Measurements from ENCODE around the gene TMEM167B. TPM values are rescaled to one million over a fixed set of nuclear protein-coding genes. Genes with fewer than 3 reads are reported as not detected.

The TMEM167B gene
- total RNA-seq, 1 donor from 2014 or later: 13.1 TPM

- TF ChIP-seq CTCF (conservative IDR thresholded peaks at IDR 0.05; ENCODE audit: low read depth, low read length): no peak
- H3K4me3 ChIP-seq (ENCODE audit: low read depth, low read length): no peak overlapping the region
- no peak for DNase-seq (ENCODE audit: low read depth)
Observed at GRCh38 chr1:109120356-109120755, 29.8 kb downstream of the TMEM167B start.

- DNase-seq (ENCODE audit: low read depth): no peak
- TF ChIP-seq CTCF (conservative IDR thresholded peaks at IDR 0.05; ENCODE audit: low read depth, low read length): no peak
- H3K4me3 ChIP-seq (ENCODE audit: low read depth, low read length): no peak overlapping the region
Observed at GRCh38 chr1:109131059-109131458, 40.5 kb downstream of the TMEM167B start.

- H3K4me3 ChIP-seq (ENCODE audit: low read depth, low read length): no peak overlapping the region
- no peak for DNase-seq (ENCODE audit: low read depth)
- TF ChIP-seq CTCF (conservative IDR thresholded peaks at IDR 0.05; ENCODE audit: low read depth, low read length): no peak
Observed at GRCh38 chr1:109131800-109132199, 41.2 kb downstream of the TMEM167B start.

- no peak for DNase-seq (ENCODE audit: low read depth)
Observed at GRCh38 chr1:109133002-109133706, 42.6 kb downstream of the TMEM167B start.

GRCh38 chr1:109133815-109134214 lies 43.3 kb downstream of the TMEM167B start:
- H3K4me3 ChIP-seq (ENCODE audit: low read depth, low read length): no peak overlapping the region
- no peak for TF ChIP-seq CTCF (conservative IDR thresholded peaks at IDR 0.05; ENCODE audit: low read depth, low read length)
- no peak for DNase-seq (ENCODE audit: low read depth)

More at GRCh38 chr1:109133002-109133706, 42.6 kb downstream of the TMEM167B start:
- H3K4me3 ChIP-seq (ENCODE audit: low read depth, low read length): no peak overlapping the region
- TF ChIP-seq CTCF (conservative IDR thresholded peaks at IDR 0.05; ENCODE audit: low read depth, low read length): no peak

- no peak for DNase-seq (ENCODE audit: low read depth)
- no peak overlapping the region for H3K4me3 ChIP-seq (ENCODE audit: low read depth, low read length)
- no peak for TF ChIP-seq CTCF (conservative IDR thresholded peaks at IDR 0.05; ENCODE audit: low read depth, low read length)
Observed at GRCh38 chr1:109134423-109134822, 43.9 kb downstream of the TMEM167B start.

- H3K4me3 ChIP-seq (ENCODE audit: low read depth, low read length): no peak overlapping the region
- no peak for DNase-seq (ENCODE audit: low read depth)
- TF ChIP-seq CTCF (conservative IDR thresholded peaks at IDR 0.05; ENCODE audit: low read depth, low read length): no peak
Observed at GRCh38 chr1:109135940-109136339, 45.4 kb downstream of the TMEM167B start.

Data from epithelial cell of proximal tubule (primary cell).